Left ventricle myocardium inferior (tissue), 1 donor: Measurements from ENCODE around the gene CAMK2A. TPM values are rescaled to one million over a fixed set of nuclear protein-coding genes. Genes with fewer than 3 reads are reported as not detected.

Source experiments
- DNase-seq: peaks from one replicate; pipeline ENCODE4 v3.0.0-alpha.2; 2020
- H3K27ac ChIP-seq: fragments of 200-600 bp; replicated peaks from 2 replicates; pipeline ENCODE4 v1.8.0; 2021
- H3K27me3 ChIP-seq: fragments of 200-600 bp; 2 replicates; pipeline ENCODE4 v1.8.0; 2021; ENCODE audit warnings: low read depth
- H3K36me3 ChIP-seq: fragments of 200-600 bp; 2 replicates; pipeline ENCODE4 v1.8.0; 2021
- H3K4me1 ChIP-seq: fragments of 200-600 bp; 2 replicates; pipeline ENCODE4 v1.8.0; 2021
- H3K4me3 ChIP-seq: fragments of 200-600 bp; 2 replicates; pipeline ENCODE4 v1.8.0; 2021; ENCODE audit warnings: mild to moderate bottlenecking, moderate library complexity
- H3K9me3 ChIP-seq: fragments of 200-600 bp; replicated peaks from 2 replicates; pipeline ENCODE4 v1.8.0; 2021
- CTCF ChIP-seq: fragments of 200-600 bp; IDR thresholded peaks from 2 replicates; pipeline ENCODE4 v1.8.0; 2021; ENCODE audit warnings: antibody characterized with exemption, mild to moderate bottlenecking, borderline replicate concordance
- intact Hi-C: fragments of 100-400 bp; cut with micrococcal nuclease; formaldehyde crosslinking; loops from one replicate; pipeline ENCODE4 v1.11.0; 2022
- total RNA-seq: library from RNA; stranded (reverse); fragmentation: NEBNext Ultra II Directional; extraction: Animal tissue kit (Norgen Biotek cat#: 25700); gene quantifications from one replicate; pipeline ENCODE4 v1.2.1, GENCODE V29; 2021
- donor health status: DM: no; HTN: yes; CAD: no; lungs with severe emphysema.

CAMK2A gene
- total RNA-seq, 1 donor from 2014 or later: 19.4 TPM

- Histone ChIP-seq H3K27ac (peak within 1 kb of the TSS; percentile 61), H3K4me1 (peaks cover 23% of the 10 kb centered on the region), H3K27me3 (peaks cover 51% of the 10 kb centered on the region), H3K9me3 (no peaks in the 10 kb centered on the region), H3K36me3 (no peaks in the 10 kb centered on the region), H3K4me3 (peak within 1 kb of the TSS; percentile 58)
- DNase-seq: peak; percentile 34
- no peak for TF ChIP-seq CTCF
- intact Hi-C loops: no loop called here
Measured at GRCh38 chr5:150302301-150303069, 12.9 kb upstream of the CAMK2A start, which contains the start of gene ARSI. ARSI (minus strand) TSS chr5:150302905; CDS start chr5:150302373, 532 bp downstream.

GRCh38 chr5:150301901-150302300 is 12.3 kb upstream of the CAMK2A start:
- no peaks in the 10 kb centered on the region for H3K9me3 ChIP-seq
- H3K4me1 ChIP-seq: peaks cover 23% of the 10 kb centered on the region
- peaks cover 51% of the 10 kb centered on the region for H3K27me3 ChIP-seq
- H3K36me3 ChIP-seq: no peaks in the 10 kb centered on the region
- intact Hi-C loops: no loop called here
- H3K4me3 ChIP-seq: peak overlapping the region; percentile 58
- no peak for TF ChIP-seq CTCF
- peak overlapping the region; percentile 61 for H3K27ac ChIP-seq
- DNase-seq: no peak

GRCh38 chr5:150301170-150301505 is 11.6 kb upstream of the CAMK2A start:
- Histone ChIP-seq H3K9me3 (no peaks in the 10 kb centered on the region), H3K27me3 (peaks cover 51% of the 10 kb centered on the region), H3K27ac (no peak overlapping the region), H3K4me1 (peaks cover 23% of the 10 kb centered on the region), H3K36me3 (no peaks in the 10 kb centered on the region), H3K4me3 (no peak overlapping the region)
- intact Hi-C loops: no loop called here
- no peak for TF ChIP-seq CTCF
- no peak for DNase-seq

GRCh38 chr5:150300496-150301169 is 11.1 kb upstream of the CAMK2A start:
- no peaks in the 10 kb centered on the region for H3K9me3 ChIP-seq
- intact Hi-C loops: no loop called here
- H3K27ac ChIP-seq: no peak overlapping the region
- no peaks in the 10 kb centered on the region for H3K36me3 ChIP-seq
- H3K4me3 ChIP-seq: no peak overlapping the region
- peaks cover 23% of the 10 kb centered on the region for H3K4me1 ChIP-seq
- DNase-seq: no peak
- no peak for TF ChIP-seq CTCF
- peaks cover 51% of the 10 kb centered on the region for H3K27me3 ChIP-seq

- DNase-seq: no peak
- Histone ChIP-seq H3K4me1 (peaks cover 29% of the 10 kb centered on the region), H3K27me3 (peaks cover 47% of the 10 kb centered on the region), H3K36me3 (no peaks in the 10 kb centered on the region), H3K27ac (peak overlapping the region; percentile 50), H3K9me3 (no peaks in the 10 kb centered on the region), H3K4me3 (no peak overlapping the region)
- intact Hi-C loops: no loop called here
- no peak for TF ChIP-seq CTCF
Measured at GRCh38 chr5:150299571-150300327, 10.2 kb upstream of the CAMK2A start.
